Measurements from ENCODE around the gene IRF7.

Gene IRF7

DNA sequence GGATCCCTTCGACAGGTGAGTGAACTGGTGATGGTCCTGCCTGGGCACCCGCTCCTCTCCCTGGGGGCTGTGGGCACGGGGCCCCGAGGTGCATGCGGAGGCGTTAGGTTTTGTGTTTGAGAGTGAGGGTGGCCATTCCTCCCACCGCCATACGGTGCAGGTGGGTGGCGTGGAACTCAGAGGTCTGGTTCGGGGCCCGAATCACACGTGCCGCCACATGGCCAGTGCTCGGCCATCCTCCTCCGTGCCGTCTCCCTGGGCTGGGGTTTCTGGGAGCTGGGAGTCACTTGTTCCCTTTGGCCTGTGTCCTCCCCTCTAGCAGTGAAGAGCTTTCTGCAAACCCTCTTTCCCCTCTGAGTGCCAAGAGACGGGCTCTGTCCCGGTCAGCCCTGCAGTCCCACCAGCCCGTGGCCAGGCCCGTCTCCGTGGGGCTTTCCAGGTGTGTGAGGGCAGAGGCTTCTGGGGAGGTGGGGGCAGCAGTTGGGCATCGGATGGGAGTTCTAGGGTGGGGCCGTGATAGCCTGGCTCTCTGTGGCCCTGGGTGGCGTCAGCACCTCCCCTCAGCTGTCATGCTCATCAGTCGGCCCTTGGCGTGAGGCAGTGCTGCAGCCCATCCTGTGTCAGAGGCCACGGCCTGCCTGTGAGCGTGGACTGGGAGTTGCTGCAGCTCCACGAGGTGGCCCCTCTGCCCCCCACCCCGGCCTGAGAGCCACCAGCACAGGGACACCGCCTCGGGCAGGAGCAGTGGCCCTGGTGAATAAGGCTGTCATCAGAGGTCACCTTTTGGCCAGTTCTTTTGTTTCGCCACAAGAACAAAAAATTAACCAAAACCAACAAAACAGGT, 10.2 kb downstream of the IRF7 start:
- Histone ChIP-seq H2AFZ (ENCODE audit: low read length) (no peak overlapping the region), H3K36me3 (replicated peaks; ENCODE audit: insufficient read depth, low read length) (peaks cover 15% of the 10 kb centered on the region; the same call in 1 of the 2 replicates), H4K20me1 (ENCODE audit: insufficient read depth, low read length) (no peaks in the 10 kb centered on the region), H3K4me2 (ENCODE audit: low read depth, low read length) (no peak overlapping the region), H3K27ac (ENCODE audit: low read length) (no peak overlapping the region), H3F3A (ENCODE audit: insufficient read depth, low read length) (no peaks in the 10 kb centered on the region), H3K27me3 (replicated peaks; ENCODE audit: insufficient read depth, low read length) (no peaks in the 10 kb centered on the region), H3K9me3 (replicated peaks; ENCODE audit: insufficient read depth, low read length) (no peaks in the 10 kb centered on the region), H3K9me2 (replicated peaks; ENCODE audit: insufficient read depth, low read length) (no peaks in the 10 kb centered on the region), H3K79me2 (ENCODE audit: low read length) (peaks cover 25% of the 10 kb centered on the region), H3K9ac (ENCODE audit: low read length) (no peak overlapping the region), H3K4me1 (ENCODE audit: low read length) (no peaks in the 10 kb centered on the region), H3K4me3 (ENCODE audit: low read length) (no peak overlapping the region)
- DNase-seq, result no peak
- TF ChIP-seq EZH2 (optimal IDR thresholded peaks at IDR 0.05; ENCODE audit: low read depth, low read length) (no peak), EZH2phosphoT487 (IDR thresholded peaks at IDR 0.05; ENCODE audit: low read length) (no peak)
- TF ChIP-seq, protein P1, sequence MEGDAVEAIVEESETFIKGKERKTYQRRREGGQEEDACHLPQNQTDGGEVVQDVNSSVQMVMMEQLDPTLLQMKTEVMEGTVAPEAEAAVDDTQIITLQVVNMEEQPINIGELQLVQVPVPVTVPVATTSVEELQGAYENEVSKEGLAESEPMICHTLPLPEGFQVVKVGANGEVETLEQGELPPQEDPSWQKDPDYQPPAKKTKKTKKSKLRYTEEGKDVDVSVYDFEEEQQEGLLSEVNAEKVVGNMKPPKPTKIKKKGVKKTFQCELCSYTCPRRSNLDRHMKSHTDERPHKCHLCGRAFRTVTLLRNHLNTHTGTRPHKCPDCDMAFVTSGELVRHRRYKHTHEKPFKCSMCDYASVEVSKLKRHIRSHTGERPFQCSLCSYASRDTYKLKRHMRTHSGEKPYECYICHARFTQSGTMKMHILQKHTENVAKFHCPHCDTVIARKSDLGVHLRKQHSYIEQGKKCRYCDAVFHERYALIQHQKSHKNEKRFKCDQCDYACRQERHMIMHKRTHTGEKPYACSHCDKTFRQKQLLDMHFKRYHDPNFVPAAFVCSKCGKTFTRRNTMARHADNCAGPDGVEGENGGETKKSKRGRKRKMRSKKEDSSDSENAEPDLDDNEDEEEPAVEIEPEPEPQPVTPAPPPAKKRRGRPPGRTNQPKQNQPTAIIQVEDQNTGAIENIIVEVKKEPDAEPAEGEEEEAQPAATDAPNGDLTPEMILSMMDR (IDR thresholded peaks at IDR 0.05; ENCODE audit: low read length), result no peak

DNA sequence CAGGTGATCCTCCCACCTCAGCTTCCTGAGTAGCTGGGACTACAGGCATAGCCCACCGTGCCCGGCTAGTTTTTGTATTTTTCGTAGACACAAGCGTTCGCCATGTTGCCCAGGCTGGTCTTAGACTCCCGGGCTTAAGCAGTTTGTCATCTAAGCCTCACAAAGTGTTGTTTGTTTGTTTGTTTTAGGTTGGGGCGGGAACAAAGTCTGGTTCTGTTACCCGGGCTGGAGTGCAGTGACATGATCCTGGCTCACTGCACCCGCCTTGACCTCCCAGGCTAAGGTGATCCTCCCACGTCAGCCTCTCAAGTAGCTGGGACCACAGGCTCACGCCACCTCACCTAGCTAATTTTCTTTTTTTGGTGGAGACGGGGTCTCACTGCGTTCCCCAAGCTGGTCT, 12.6 kb downstream of the IRF7 start:
- no peak overlapping the region for H2AFZ ChIP-seq (ENCODE audit: low read length)
- TF ChIP-seq, protein P1 (IDR thresholded peaks at IDR 0.05; ENCODE audit: low read length), result no peak
- TF ChIP-seq EZH2phosphoT487 (IDR thresholded peaks at IDR 0.05; ENCODE audit: low read length) (no peak), EZH2 (optimal IDR thresholded peaks at IDR 0.05; ENCODE audit: low read depth, low read length) (no peak)
- H3K4me3 ChIP-seq (ENCODE audit: low read length), result no peak overlapping the region
- no peaks in the 10 kb centered on the region for H3K9me3 ChIP-seq (replicated peaks; ENCODE audit: insufficient read depth, low read length)
- H3K4me1 ChIP-seq (ENCODE audit: low read length), result no peaks in the 10 kb centered on the region
- no peaks in the 10 kb centered on the region for H3K9me2 ChIP-seq (replicated peaks; ENCODE audit: insufficient read depth, low read length)
- no peak overlapping the region for H3K4me2 ChIP-seq (ENCODE audit: low read depth, low read length)
- H3K9ac ChIP-seq (ENCODE audit: low read length), result no peak overlapping the region
- no peaks in the 10 kb centered on the region for H3K27me3 ChIP-seq (replicated peaks; ENCODE audit: insufficient read depth, low read length)
- no peak overlapping the region for H3K27ac ChIP-seq (ENCODE audit: low read length)
- peaks cover 32% of the 10 kb centered on the region for H3K79me2 ChIP-seq (ENCODE audit: low read length)
- peaks cover 20% of the 10 kb centered on the region; the same call in 1 of the 2 replicates for H3K36me3 ChIP-seq (replicated peaks; ENCODE audit: insufficient read depth, low read length)
- no peaks in the 10 kb centered on the region for H4K20me1 ChIP-seq (ENCODE audit: insufficient read depth, low read length)
- no peaks in the 10 kb centered on the region for H3F3A ChIP-seq (ENCODE audit: insufficient read depth, low read length)
- no peak for DNase-seq

DNA sequence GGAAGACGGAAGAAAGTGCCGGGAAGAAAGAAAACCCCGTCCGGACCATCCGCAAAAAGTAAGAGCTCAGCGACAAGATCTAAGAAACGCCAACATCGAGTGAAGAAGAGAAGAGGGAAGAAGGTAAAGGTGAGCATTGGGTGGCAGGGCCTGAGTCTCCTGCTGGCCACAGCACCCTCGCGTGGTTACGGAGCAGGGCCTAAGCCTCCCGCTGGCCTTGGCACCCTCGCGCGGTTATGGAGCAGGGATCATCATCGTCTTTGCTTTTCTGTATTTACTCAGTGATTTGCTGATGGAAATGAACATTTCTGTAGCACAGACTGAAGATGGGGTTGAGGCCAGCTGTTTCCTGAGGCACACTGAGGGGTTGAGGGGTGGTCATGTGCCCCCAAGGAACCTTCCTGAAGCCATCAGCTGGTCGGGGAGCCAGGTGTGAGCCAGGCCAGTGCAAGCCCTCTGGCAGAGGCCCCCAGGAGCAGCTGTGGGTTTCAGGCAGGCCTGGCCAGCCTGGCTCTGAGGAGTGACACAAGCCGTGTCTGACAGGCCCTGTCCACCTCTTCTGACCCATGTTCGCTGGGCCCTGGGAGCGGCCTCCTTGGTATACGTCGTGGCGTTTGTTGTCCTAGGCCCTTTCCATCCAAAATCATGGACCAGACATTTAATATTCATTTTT, 14.0 kb downstream of the IRF7 start:
- Histone ChIP-seq H3K4me1 (ENCODE audit: low read length) (no peaks in the 10 kb centered on the region), H3K4me3 (ENCODE audit: low read length) (no peak overlapping the region), H3K9ac (ENCODE audit: low read length) (no peak overlapping the region), H3K9me2 (replicated peaks; ENCODE audit: insufficient read depth, low read length) (no peaks in the 10 kb centered on the region), H3K27me3 (replicated peaks; ENCODE audit: insufficient read depth, low read length) (no peaks in the 10 kb centered on the region), H3K79me2 (ENCODE audit: low read length) (peaks cover 41% of the 10 kb centered on the region), H2AFZ (ENCODE audit: low read length) (no peak overlapping the region), H3K4me2 (ENCODE audit: low read depth, low read length) (no peak overlapping the region), H3K36me3 (replicated peaks; ENCODE audit: insufficient read depth, low read length) (peaks cover 17% of the 10 kb centered on the region), H3F3A (ENCODE audit: insufficient read depth, low read length) (no peaks in the 10 kb centered on the region), H3K27ac (ENCODE audit: low read length) (no peak overlapping the region), H3K9me3 (replicated peaks; ENCODE audit: insufficient read depth, low read length) (no peaks in the 10 kb centered on the region), H4K20me1 (ENCODE audit: insufficient read depth, low read length) (no peaks in the 10 kb centered on the region)
- no peak for DNase-seq
- TF ChIP-seq, protein P1 (IDR thresholded peaks at IDR 0.05; ENCODE audit: low read length), result no peak
- TF ChIP-seq EZH2phosphoT487 (IDR thresholded peaks at IDR 0.05; ENCODE audit: low read length), result no peak
- no peak for TF ChIP-seq EZH2 (optimal IDR thresholded peaks at IDR 0.05; ENCODE audit: low read depth, low read length)
